GM12801 (cell line): Measurements from ENCODE around the gene INO80.

ENCODE experiments used
- CTCF ChIP-seq: IDR thresholded peaks from one replicate; pipeline ENCODE4 v1.5.1; 2011; ENCODE audit warnings: control low read depth; ENCODE audit not compliant: insufficient read length; ENCODE audit errors: extremely low read depth

Gene INO80

DNA sequence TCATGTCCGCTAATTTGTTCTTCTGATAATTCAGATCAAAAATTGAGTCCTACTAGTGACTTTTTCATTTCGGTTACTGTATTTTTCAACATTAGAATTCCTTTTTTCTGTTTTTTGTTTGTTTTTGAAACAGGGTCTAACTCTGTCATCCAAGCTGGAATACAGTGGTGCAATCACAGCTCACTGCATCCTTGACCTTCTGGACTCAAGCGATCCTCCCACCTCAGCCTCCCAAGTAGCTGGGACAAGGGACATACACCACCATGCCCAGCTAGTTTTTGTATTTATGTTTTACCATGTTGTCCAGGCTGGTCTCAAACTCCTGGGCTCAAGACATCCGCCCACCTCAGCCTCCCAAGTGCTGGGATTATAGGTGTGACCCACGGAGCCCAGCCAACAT lies 8.0 kb upstream of the INO80 start:
- TF ChIP-seq CTCF, result no peak

GRCh38 chr15:41122849-41123248 lies 6.8 kb upstream of the INO80 start:
- TF ChIP-seq CTCF, result no peak

DNA sequence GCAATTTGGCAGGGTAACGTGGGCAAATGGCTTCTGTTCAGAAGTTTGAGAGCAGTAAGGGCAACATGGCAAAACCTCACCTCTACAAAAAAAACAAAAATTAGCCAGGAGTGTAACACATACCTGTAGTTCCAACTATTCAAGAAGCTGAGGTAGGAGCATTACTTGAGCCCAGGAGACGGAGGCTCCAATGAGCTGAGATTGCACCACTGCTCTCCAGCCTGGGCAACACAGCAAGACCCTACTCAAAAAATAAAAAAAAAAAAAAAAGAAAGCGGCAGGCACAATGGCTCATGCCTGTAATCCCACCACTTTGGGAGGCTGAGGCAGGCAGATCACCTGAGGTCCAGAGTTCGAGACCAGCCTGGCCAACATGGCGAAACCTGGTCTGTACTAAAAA lies 5.9 kb upstream of the INO80 start:
- no peak for TF ChIP-seq CTCF

DNA sequence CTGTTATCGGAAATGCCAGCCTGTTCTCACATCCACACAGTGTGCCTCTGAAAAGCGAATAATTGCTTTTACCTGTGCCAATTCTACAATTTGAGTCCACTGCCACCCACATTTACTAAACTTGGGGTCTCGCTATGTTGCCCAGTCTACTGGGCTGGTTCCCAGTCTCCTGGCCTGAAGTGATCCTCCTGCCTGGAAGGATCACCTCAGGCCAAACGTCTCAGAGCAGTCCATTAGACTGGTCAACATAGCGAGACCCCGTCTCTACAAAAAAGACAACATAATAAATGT lies 827 bp upstream of the INO80 start:
- TF ChIP-seq CTCF, result no peak

- no peak for TF ChIP-seq CTCF
Observed at GRCh38 chr15:41115652-41116115, 396 bp downstream of the INO80 start.

GRCh38 chr15:41115161-41115651 lies 874 bp downstream of the INO80 start:
- no peak for TF ChIP-seq CTCF

DNA sequence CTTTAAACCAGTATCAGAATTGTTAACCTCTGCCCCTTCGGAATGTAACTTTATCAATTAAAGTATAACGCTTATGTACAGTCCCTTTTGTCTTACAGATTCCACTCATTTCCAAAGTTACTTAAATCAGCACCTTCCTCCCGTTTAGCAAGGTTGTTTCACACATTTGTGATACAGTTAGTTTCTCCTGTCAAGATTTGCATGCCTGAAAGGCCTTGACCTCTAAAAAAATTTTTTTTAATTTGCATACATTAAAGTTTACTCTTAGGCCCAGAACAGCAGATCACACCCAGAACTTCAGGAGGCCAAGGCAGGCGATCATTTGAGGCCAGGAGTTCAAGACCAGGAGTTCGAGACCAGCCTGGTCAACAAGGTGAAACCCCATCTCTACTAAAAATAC lies 9.1 kb downstream of the INO80 start:
- TF ChIP-seq CTCF, result no peak
